Activated naive CD8-positive, alpha-beta T cell treated with anti-CD3 and anti-CD28 coated beads for 36 hours (primary cell): Measurements from ENCODE around the gene HEPACAM2. TPM values are rescaled to one million over a fixed set of nuclear protein-coding genes. Genes with fewer than 3 reads are reported as not detected.
A peak's percentile ranks its signal among the peaks of the same experiment; 100 is the strongest.

ENCODE experiments used
- DNase-seq: peaks from one replicate; pipeline ENCODE4 v3.0.0; 2021
- H3K27ac Mint-ChIP-seq: one replicate; pipeline ENCODE4 v1.8.0; 2022; ENCODE audit warnings: mild to moderate bottlenecking, moderate library complexity, mixed read lengths
- H3K27me3 Mint-ChIP-seq: one replicate; pipeline ENCODE4 v1.8.0; 2022; ENCODE audit warnings: mild to moderate bottlenecking, mixed read lengths
- H3K36me3 Mint-ChIP-seq: one replicate; pipeline ENCODE4 v1.8.0; 2021; ENCODE audit warnings: mild to moderate bottlenecking, mixed read lengths
- H3K4me1 Mint-ChIP-seq: one replicate; pipeline ENCODE4 v1.8.0; 2021; ENCODE audit warnings: mixed read lengths
- H3K4me3 Mint-ChIP-seq: one replicate; pipeline ENCODE4 v1.8.0; 2022; ENCODE audit warnings: mild to moderate bottlenecking, moderate library complexity, mixed read lengths
- H3K9me3 Mint-ChIP-seq: one replicate; pipeline ENCODE4 v1.8.0; 2022; ENCODE audit warnings: mixed read lengths
- total RNA-seq, 2 experiments: library from RNA; stranded (reverse); gene quantifications; one replicate each; pipeline ENCODE4 v1.2.3, GENCODE V29; 2021

The HEPACAM2 gene
- total RNA-seq, 2 experiments from 2014 or later, result not detected

GRCh38 chr7:93176992-93177580 lies 49.2 kb downstream of the HEPACAM2 start:
- peaks cover 2% of the 10 kb centered on the region for H3K9me3 Mint-ChIP-seq
- H3K4me1 Mint-ChIP-seq, result no peaks in the 10 kb centered on the region
- H3K27me3 Mint-ChIP-seq, result peaks cover 20% of the 10 kb centered on the region
- H3K27ac Mint-ChIP-seq, result no peak overlapping the region
- H3K36me3 Mint-ChIP-seq, result no peaks in the 10 kb centered on the region
- no peak for DNase-seq
- no peak overlapping the region for H3K4me3 Mint-ChIP-seq

GRCh38 chr7:93175219-93175618 lies 51.0 kb downstream of the HEPACAM2 start:
- Mint-ChIP-seq H3K36me3 (peaks cover 5% of the 10 kb centered on the region), H3K27me3 (peaks cover 22% of the 10 kb centered on the region), H3K27ac (no peak overlapping the region), H3K9me3 (peaks cover 11% of the 10 kb centered on the region), H3K4me1 (no peaks in the 10 kb centered on the region), H3K4me3 (no peak overlapping the region)
- no peak for DNase-seq

GRCh38 chr7:93172683-93173082 lies 53.6 kb downstream of the HEPACAM2 start:
- H3K4me3 Mint-ChIP-seq, result no peak overlapping the region
- H3K9me3 Mint-ChIP-seq, result peaks cover 19% of the 10 kb centered on the region
- DNase-seq, result no peak

GRCh38 chr7:93171606-93172226 lies 54.6 kb downstream of the HEPACAM2 start:
- H3K27me3 Mint-ChIP-seq, result peaks cover 14% of the 10 kb centered on the region
- no peaks in the 10 kb centered on the region for H3K4me1 Mint-ChIP-seq
- peaks cover 5% of the 10 kb centered on the region for H3K36me3 Mint-ChIP-seq
- no peak for DNase-seq
- peaks cover 25% of the 10 kb centered on the region for H3K9me3 Mint-ChIP-seq
- no peak overlapping the region for H3K27ac Mint-ChIP-seq
- H3K4me3 Mint-ChIP-seq, result no peak overlapping the region

More at GRCh38 chr7:93172683-93173082, 53.6 kb downstream of the HEPACAM2 start:
- Mint-ChIP-seq H3K27me3 (peaks cover 22% of the 10 kb centered on the region), H3K36me3 (peaks cover 5% of the 10 kb centered on the region), H3K27ac (no peak overlapping the region), H3K4me1 (no peaks in the 10 kb centered on the region)

GRCh38 chr7:93165447-93165846 lies 60.8 kb downstream of the HEPACAM2 start:
- Mint-ChIP-seq H3K9me3 (peaks cover 31% of the 10 kb centered on the region), H3K4me1 (peaks cover 4% of the 10 kb centered on the region), H3K27me3 (no peaks in the 10 kb centered on the region), H3K4me3 (no peak overlapping the region), H3K27ac (no peak overlapping the region), H3K36me3 (no peaks in the 10 kb centered on the region)
- no peak for DNase-seq

- Mint-ChIP-seq H3K4me3 (no peak overlapping the region), H3K27me3 (no peaks in the 10 kb centered on the region), H3K27ac (no peak overlapping the region), H3K4me1 (peaks cover 4% of the 10 kb centered on the region), H3K9me3 (peaks cover 31% of the 10 kb centered on the region), H3K36me3 (no peaks in the 10 kb centered on the region)
- DNase-seq, result no peak
Measured at GRCh38 chr7:93164766-93165165, 61.5 kb downstream of the HEPACAM2 start.

GRCh38 chr7:93161181-93161762 lies 65.0 kb downstream of the HEPACAM2 start:
- Mint-ChIP-seq H3K27ac (no peak overlapping the region), H3K36me3 (no peaks in the 10 kb centered on the region), H3K9me3 (peaks cover 15% of the 10 kb centered on the region), H3K4me1 (peaks cover 4% of the 10 kb centered on the region), H3K4me3 (no peak overlapping the region), H3K27me3 (no peaks in the 10 kb centered on the region)
- DNase-seq, result no peak

GRCh38 chr7:93160410-93160809 lies 65.9 kb downstream of the HEPACAM2 start:
- Mint-ChIP-seq H3K9me3 (peaks cover 15% of the 10 kb centered on the region), H3K27ac (no peak overlapping the region), H3K27me3 (no peaks in the 10 kb centered on the region), H3K4me1 (no peaks in the 10 kb centered on the region), H3K4me3 (no peak overlapping the region), H3K36me3 (no peaks in the 10 kb centered on the region)
- DNase-seq, result no peak

GRCh38 chr7:93159490-93159889 lies 66.8 kb downstream of the HEPACAM2 start:
- Mint-ChIP-seq H3K27me3 (no peaks in the 10 kb centered on the region), H3K36me3 (no peaks in the 10 kb centered on the region), H3K4me1 (no peaks in the 10 kb centered on the region), H3K4me3 (no peak overlapping the region), H3K9me3 (peaks cover 15% of the 10 kb centered on the region), H3K27ac (no peak overlapping the region)
- DNase-seq, result no peak

GRCh38 chr7:93156884-93157283 lies 69.4 kb downstream of the HEPACAM2 start:
- Mint-ChIP-seq H3K27me3 (no peaks in the 10 kb centered on the region), H3K4me1 (no peaks in the 10 kb centered on the region), H3K27ac (no peak overlapping the region), H3K4me3 (no peak overlapping the region), H3K9me3 (peaks cover 7% of the 10 kb centered on the region), H3K36me3 (no peaks in the 10 kb centered on the region)
- no peak for DNase-seq

GRCh38 chr7:93150200-93150835 lies 76.0 kb downstream of the HEPACAM2 start:
- H3K36me3 Mint-ChIP-seq, result peaks cover 22% of the 10 kb centered on the region
- DNase-seq, result no peak
- H3K27ac Mint-ChIP-seq, result no peak overlapping the region
- no peak overlapping the region for H3K4me3 Mint-ChIP-seq
- no peaks in the 10 kb centered on the region for H3K27me3 Mint-ChIP-seq
- peaks cover 4% of the 10 kb centered on the region for H3K9me3 Mint-ChIP-seq
- peaks cover 24% of the 10 kb centered on the region for H3K4me1 Mint-ChIP-seq

- peaks cover 24% of the 10 kb centered on the region for H3K4me1 Mint-ChIP-seq
- H3K4me3 Mint-ChIP-seq, result peak overlapping the region; percentile 70
- peaks cover 25% of the 10 kb centered on the region for H3K36me3 Mint-ChIP-seq
- no peak for DNase-seq
- H3K27me3 Mint-ChIP-seq, result no peaks in the 10 kb centered on the region
- peak overlapping the region; percentile 86 for H3K27ac Mint-ChIP-seq
- H3K9me3 Mint-ChIP-seq, result peaks cover 4% of the 10 kb centered on the region
Measured at GRCh38 chr7:93148727-93149126, 77.5 kb downstream of the HEPACAM2 start.

GRCh38 chr7:93148144-93148543 lies 78.1 kb downstream of the HEPACAM2 start, which contains the start of gene SAMD9L:
SAMD9L (minus strand) TSS chr7:93148385; CDS start chr7:93135971, 12,414 bp downstream.
- no peak for DNase-seq
- peak within 1 kb of the TSS; percentile 84 for H3K4me3 Mint-ChIP-seq
- no peaks in the 10 kb centered on the region for H3K27me3 Mint-ChIP-seq
- H3K36me3 Mint-ChIP-seq, result peaks cover 31% of the 10 kb centered on the region
- H3K27ac Mint-ChIP-seq, result peak within 1 kb of the TSS; percentile 86
- peaks cover 4% of the 10 kb centered on the region for H3K9me3 Mint-ChIP-seq
- peaks cover 24% of the 10 kb centered on the region for H3K4me1 Mint-ChIP-seq

- peak overlapping the region; percentile 85 for H3K27ac Mint-ChIP-seq
- peak; percentile 33 for DNase-seq
- no peaks in the 10 kb centered on the region for H3K27me3 Mint-ChIP-seq
- H3K36me3 Mint-ChIP-seq, result peaks cover 32% of the 10 kb centered on the region
- H3K4me3 Mint-ChIP-seq, result peak overlapping the region; percentile 84
- peaks cover 4% of the 10 kb centered on the region for H3K9me3 Mint-ChIP-seq
- peaks cover 24% of the 10 kb centered on the region for H3K4me1 Mint-ChIP-seq
Measured at GRCh38 chr7:93147363-93147762, 78.9 kb downstream of the HEPACAM2 start.

- DNase-seq, result no peak
- H3K4me1 Mint-ChIP-seq, result peaks cover 24% of the 10 kb centered on the region
- H3K27ac Mint-ChIP-seq, result peak overlapping the region; percentile 85
- H3K27me3 Mint-ChIP-seq, result no peaks in the 10 kb centered on the region
- H3K4me3 Mint-ChIP-seq, result peak overlapping the region; percentile 84
- peaks cover 4% of the 10 kb centered on the region for H3K9me3 Mint-ChIP-seq
- peaks cover 32% of the 10 kb centered on the region for H3K36me3 Mint-ChIP-seq
Measured at GRCh38 chr7:93146472-93147141, 79.7 kb downstream of the HEPACAM2 start.
